HG03457 (cell line): ENCODE measurements around the gene QRFP.
"Not testable (repeated sequence)": the region's sequence is repeated elsewhere in the genome, so short reads cannot be mapped to it uniquely, and the experiment has no call there.

Experiments
- ATAC-seq: cut with Tn5 transposase; IDR thresholded peaks from one replicate; pipeline ENCODE4 v1.9.1; 2021; ENCODE audit warnings: moderate number of reproducible peaks; ENCODE audit not compliant: unreplicated experiment

QRFP gene

DNA sequence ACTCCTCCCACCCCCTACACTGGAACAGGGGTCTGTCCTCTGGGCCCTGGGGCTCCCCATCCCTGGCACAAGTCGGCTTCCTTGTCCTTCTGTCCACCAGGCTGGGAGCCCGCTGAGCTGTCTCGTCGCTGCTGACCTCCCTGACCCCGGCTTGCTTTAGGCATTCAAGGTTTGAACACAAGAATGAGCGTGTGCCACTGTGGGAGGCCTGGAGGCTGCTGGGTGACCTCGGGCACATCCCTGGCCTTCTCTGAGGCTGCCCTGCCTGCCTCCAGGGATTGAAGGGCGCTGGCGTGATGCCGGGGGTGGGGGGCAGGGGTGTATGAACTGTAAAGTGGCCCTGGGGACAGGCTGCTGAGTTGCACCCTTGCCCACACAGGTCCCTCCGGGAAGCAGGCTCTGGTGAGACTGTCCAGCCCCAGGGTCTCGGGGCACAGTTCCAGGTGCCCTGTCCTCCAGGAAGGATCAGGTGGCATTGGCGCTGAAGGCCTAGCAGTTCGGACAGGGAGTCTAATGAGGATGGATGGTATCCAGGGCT is 24.2 kb upstream of the QRFP start:
- no peak for ATAC-seq

DNA sequence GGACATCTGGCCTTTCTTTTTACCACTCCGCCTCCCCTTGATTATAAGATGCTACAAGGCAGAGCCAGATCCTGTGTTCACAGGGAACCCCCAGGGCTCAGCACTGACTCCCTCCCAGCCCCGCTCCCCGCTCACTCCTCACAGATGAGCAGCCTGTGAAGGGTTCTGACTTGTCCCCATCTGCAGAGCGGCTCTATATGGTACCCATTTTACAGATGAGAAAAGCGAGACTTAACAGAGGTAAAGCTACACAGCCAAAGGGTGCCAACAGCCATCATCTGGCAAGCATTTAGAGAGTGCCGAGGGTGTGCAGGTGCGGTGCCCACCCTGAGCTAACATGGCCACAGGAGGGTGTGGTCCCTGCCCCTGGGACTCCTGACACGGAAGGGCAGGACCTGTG is 23.6 kb upstream of the QRFP start:
- ATAC-seq = no peak

DNA sequence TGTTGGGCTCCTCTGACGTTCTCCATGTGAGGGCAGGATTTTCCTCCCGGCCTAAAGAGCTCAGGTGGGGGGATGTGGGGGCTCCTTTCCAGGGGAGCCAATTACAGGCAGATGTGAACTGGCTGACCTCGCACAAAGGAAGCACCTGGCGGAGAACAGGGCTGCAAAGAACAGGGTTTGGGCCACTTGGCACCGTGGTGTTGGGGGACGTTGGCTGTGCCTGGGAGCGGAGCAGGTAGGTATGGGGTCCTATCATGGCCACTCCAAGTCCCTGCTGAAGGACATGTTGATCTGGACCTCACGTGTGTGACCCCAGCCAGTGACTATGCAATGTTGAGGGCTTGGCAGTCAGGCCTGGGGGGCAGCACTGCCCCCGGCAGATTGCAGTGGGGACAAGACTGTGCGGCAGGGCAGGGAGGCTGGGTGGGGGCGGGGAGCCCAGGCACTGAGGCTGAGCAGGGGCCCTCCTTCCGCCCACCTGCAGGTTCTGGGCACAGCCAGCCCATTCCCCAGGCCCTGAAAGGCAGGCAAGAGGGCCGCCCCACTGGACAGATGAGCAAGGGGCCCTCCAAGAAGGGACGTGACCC is 23.0 kb upstream of the QRFP start:
- no peak for ATAC-seq

DNA sequence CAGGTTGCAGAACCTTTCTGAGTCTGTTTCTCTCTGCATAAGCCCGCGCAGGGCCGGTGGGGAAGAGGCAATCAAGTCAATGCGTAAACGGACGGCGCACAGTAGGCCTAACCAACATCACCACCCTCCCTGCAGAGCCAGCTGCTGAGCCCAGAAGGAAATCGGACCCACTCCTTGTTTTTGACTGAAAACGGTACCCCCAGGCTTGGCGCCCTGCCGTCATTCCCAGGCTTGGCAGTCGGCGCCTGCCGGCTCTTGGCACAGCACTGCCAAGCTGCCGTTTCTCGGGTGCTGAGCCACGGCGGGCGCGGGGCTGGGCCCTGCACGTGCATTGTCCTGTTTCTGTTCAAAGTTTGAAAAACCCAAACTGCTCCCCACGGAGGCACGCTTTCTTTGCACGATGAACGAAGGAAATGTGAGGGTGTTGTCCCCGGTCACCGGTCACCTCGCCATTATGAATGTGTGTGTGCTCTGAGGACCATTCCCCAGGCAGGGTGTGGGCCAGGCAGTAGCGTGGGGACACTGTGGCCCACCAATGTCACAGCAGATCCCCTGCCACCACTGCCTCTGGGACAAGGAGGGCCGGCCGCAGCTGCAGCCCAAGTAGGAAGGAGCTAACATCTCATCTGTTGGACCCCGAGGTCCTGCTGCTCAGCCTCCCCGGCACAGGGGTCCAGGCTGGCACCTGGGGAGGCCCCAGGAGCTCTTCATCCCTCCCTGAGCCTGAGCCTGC is 22.4 kb upstream of the QRFP start:
- no peak for ATAC-seq

DNA sequence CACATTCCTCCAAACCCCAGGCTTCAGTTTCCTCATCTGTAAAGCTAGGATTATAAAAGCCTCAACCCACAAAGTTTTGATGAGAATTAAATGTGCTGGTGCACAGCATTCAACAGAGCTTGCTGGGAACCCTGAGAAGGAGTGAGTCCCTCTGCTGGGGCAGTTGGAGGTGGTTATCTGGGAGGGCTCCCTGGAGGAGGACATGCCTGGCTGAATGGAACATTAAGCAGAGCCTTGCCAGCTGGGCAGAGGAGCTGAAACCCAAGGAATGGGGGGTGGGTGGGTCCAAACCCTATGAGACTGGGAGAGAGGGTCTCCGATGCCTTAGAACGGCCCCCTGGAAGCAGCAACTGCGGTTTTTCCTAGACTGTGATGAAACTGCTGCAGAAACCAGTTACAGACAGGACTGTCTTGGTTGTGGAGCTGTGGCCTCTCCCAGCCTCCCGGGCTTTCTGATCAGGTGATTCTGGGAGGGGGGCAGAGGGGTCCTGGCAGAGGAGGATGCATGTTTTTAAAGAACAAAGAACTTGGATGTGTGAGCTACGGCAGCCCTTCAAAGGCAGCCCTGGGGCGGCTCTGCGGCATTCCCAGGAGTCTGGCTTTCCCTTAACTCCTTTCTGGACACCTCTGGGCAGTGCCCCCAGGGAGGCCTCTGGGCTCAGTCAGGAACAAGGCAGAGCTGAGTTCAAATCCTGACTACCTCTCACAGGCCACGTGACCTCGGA is 21.7 kb upstream of the QRFP start:
- no peak for ATAC-seq

DNA sequence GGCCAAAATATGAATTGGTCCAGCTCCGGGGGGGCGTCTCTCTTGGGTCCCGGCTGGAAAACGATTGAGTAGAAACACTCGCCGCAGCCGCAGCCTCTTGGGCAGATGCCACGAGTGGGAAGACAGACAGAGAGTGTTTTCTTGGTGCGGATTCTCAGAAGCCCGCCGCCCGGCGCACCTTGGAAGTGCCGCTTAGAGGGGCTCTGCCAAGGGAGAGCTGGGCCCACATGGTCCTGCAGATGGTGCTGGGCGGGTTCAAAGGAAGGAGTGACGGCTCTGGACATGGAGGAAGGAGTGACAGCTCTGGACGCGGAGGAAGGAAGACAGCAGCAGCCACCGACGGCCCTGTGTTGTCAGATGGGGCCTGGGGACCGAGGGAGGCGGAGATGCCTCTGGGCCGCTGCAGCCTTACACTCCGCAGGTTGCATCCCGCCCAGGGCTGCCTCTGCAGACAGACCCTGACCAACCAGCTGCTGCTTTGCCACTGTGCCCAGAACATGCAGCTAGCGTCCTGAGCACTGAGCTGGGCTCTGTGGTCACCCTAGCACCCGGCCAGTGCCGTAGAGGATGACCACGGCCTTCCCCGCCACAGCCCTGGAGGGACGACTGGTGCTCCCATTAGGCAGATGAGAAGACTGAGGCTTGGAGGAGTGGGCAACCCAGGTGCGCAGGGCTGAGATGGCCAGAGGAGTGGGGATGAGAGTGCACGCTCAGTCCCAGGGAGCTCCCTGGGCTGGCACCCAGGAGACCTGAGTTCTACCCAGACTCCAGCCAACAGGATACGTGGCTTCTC is 20.8 kb upstream of the QRFP start:
- no peak for ATAC-seq

DNA sequence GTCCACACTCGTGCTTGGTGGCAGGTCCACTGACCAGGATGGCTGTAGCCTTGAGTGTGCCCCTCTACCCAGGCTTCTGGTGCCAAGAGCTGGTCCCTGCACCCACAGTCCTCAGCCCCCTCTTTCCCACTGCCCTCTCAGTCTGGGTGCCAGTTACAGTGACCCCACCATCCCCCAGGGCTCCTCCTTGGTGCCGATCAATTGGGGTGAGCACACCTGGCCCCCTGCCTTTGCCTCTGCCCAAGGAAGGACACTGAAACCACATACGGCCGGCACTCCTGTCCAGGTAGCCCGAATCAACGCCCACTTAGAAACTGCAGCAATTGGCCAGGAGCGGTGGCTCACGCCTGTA is 18.5 kb upstream of the QRFP start:
- ATAC-seq = no peak

DNA sequence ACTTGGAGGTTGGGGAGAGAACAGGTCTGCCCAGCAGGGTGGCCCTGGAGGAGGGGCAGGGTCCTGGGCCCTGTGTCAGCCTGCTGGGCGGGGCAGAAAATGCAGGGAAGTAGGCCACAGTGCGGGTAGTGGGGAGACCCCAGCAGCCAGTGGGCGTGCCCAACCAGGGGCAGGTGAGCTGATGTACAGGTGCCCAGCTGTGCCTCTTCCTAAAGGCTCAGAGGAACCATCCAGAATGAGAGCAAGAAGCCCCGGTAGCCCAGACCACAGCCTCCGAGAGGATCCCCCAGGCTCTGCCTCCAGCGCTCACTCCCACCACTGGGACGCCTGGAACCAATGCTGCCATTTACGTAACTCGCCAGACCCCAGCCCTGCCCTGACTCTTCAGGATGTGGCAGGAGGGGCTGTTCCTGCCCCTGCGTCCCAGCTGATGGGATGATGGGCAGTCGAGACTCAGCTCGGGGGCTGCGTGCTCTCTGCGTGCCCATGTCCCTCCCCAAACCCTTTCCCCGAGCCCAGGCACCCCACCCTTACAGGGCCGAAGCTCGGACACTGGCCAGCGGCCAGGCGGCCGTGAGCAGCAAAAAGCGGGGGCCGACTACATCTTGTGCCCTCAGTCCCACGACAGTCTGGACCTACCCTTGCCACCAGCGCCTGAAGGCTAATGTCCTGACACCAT is 17.9 kb upstream of the QRFP start:
- ATAC-seq = no peak

DNA sequence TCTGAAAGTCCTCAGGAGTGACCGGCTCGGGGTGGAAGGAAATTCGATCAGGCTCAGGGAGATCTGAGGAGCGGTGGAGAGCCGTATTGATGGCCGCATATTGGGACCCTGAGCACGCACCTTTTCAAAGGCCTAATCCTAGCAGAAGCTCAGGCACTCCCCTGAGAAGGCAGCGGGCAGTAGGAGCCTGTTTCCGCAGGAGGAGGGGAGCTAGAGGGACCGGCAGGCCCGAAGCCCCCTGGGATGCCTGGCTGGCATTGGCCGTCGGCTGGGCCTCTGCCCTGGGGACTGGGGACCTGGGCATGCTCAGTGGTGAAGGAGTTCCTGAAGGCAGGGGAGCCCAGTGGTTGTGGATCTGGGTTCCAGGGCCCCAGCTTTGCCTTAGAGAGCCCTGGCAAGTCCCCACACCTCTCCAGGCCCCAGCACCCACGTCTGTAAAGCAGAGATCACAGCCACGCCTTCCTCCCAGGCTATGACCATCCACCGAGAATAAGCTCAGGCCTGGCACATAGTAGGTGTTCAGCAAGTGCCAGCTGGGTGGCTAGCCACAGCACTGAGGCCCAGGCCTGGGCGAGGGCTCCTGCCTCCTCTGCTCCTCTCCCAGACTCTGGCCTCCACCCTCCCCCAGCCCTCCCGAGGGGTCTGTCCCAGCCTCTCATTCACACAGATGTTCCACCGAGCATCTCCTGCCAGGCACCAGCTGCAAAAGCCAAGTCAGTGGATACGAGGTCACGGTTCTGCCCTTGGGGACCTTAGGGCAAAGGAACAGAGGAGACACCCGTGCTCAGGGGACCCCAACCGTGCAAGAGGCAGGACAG is 17.2 kb upstream of the QRFP start:
- no peak for ATAC-seq

DNA sequence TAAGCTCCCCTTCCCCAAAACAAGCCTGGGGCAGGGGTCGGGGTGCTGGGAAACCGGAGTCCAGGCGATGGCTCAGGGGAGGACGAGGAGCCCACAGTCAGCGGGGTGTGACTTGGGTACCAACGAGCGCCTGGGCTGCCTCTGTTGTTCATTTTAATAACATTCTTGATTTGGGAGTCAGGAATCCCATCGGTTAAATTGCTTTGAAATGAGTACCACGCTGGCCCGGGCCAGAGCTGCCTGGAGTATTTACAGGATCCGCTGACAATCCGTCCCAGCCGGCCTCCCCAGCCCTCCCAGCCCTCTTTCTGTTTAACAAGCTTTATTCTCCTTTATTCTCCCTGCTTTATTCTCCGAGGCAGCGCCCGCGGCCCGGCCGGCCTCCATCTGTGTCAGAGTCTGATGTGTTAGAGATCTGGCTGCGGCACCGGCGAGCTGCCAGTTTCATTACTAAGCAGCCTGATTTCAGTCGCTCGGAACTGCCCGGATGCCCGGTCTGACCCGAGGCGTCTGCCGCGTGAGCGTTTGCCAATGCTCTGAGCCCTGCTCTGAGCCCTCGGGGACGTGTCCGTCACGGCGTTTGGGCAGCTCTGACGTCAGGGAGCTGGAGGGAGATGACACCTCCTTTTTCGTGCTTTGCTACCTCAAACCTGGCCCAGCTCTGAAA is 16.5 kb upstream of the QRFP start:
- ATAC-seq = no peak

DNA sequence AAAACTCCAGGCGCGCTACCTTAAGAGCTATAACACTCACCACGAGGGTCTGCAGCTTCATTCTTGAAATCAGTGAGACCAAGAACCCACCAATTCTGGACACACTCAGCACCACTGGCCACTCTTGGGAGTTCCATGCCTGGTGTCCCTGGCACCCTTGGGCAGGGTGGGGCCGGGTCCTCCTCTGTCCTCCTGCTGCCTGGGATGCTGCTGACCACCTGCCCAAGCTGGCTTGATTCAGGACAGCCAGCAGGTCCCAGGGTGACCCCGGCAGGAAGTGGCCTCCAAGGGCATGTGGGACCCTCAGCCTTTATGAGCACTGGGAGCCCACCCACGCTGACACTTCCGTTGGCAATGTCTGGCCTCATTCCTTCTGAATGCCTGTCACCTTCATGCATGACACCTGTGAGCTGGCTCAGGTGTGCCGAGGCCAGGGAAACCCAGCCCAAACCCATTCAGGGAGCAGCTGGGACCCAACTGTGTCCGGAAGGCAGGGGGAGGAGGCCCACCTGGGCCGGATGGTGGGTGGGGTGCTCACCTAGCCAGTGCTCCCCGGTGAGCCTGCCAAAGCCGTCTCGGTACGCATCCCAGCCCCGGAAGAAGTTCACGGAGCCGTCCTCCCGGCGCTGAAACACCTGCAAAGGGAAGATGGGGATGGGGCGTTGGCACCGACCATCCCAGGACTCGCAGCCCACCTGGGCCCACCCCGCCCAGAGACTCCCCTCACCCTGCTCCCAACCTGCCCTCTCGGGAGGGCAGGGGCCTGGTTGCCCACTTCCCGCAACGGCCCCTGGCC is 14.8 kb upstream of the QRFP start:
- ATAC-seq = no peak

DNA sequence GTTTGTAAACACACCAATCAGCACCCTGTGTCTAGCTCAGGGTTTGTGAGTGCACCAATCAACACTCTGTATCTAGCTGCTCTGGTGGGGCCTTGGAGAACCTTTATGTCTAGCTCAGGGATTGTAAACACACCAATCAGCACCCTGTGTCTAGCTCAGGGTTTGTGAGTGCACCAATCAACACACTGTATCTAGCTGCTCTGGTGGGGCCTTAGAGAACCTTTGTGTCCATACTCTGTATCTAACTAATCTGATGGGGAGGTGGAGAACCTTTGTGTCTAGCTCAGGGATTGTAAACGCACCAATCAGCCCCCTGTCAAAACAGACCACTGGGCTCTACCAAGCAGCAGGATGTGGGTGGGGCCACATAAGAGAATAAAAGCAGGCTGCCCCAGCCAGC is 14.1 kb upstream of the QRFP start:
- ATAC-seq = not testable (repeated sequence)

DNA sequence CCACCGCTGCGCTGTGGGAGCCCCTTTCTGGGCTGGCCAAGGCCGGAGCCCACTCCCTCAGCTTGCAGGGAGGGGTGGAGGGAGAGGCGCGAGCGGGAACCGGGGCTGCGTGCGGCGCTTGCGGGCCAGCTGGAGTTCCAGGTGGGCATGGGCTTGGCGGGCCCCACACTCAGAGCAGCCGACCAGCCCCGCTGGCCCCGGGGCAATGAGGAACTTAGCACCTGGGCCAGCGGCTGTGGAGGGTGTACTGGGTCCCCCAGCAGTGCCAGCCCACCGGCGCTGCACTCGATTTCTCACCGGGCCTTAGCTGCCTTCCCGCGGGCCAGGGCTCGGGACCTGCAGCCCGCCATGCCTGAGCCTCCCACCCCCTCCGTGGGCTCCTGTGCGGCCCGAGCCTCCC is 13.4 kb upstream of the QRFP start:
- not testable (repeated sequence) for ATAC-seq

DNA sequence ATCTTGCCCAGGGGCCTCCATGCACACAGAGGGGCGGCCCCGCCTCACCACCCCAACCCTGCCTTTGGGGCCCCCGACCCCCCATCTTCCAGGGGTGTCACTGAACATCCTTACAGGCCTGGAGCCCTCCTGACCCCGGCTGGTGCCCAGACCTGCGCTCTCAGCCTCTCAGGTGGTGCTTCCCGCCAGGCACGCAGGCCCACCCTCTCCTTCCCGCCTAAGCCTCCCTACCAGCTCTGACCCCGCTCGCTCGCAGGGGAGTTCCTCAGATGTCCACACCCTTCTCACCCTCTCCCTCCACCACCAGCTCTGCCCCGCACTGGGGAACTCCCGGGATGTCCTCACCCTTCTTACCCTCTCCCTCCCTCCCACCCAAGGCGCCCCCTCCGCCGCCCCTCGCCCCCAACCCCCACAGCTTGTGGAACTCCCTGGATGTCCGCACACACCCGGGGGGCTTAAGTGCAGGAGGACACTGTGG is 12.3 kb upstream of the QRFP start:
- no peak for ATAC-seq

DNA sequence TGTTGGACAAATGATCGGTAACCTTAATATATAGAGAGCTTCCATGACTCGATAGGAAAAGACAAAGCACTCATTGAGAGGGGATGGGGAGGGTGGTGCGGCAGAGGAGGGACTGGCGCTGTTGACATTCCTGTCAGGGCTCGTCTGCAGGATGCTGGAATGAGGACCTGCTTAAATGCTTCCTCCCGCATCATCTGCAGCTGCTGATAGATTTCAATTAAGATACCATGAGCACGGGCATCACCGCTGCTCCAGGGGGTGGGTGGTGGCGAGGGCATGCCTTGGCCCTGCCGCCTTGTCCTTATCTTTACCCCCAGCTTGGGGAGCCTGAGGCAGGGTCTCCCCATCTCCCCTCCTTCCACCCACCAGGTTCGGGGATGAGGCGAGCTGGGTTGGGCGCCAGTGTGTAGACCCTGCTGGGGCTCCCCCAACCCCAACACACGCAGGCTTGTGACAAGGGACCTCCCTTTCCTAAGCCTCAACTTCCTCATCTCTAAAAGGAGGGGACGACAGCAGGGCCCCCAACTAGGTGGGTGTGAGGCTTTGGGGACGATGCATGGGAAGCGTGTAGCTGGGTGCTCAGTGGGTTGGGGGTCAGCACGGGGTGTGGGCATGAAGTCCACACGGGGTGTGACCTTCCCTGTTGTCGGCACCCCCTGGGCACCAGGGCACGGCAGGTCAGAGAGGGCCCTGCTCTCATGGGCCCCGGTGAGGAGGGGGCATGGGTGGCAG is 11.7 kb upstream of the QRFP start:
- no peak for ATAC-seq

DNA sequence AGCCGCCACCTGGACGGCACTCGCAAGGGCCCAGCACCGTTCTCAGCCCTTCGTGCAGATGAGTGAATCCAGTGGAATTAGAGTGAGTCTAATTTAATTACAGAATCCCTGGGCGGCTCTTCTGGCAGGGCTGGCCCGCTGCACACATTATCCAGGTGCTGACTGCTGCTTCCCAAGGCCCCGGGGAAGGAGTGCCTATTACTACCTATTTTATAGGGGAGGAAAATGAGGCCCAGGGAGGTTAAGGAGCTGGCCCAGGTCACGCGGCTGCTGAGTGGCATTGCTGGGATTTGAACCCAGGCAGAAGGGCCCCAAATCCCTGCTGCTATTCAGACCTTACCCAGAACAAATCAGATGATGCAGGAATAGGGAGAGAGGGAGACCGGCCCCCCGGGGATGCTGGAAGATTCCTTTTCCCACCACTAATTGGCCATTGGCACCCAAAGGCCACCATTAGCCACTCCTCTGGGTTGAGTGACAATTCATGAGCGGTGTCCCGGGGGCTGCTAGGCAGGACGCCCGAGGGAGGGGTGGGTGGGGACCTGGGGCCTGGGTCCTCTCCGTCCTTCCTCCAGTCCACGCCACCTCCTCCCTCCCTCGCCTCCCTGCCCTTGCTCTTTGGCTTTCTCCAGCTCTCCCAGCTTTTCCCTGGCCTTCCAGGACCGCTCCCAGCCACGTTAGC is 10.3 kb upstream of the QRFP start:
- no peak for ATAC-seq
